ENCODE data around the gene NEMP2. TPM values are rescaled to one million over a fixed set of nuclear protein-coding genes. Genes with fewer than 3 reads are reported as not detected.

Gene NEMP2
- total RNA-seq, 6 donors from 2014 or later, result 2.6 to 7.4 (median 4.3) TPM

DNA sequence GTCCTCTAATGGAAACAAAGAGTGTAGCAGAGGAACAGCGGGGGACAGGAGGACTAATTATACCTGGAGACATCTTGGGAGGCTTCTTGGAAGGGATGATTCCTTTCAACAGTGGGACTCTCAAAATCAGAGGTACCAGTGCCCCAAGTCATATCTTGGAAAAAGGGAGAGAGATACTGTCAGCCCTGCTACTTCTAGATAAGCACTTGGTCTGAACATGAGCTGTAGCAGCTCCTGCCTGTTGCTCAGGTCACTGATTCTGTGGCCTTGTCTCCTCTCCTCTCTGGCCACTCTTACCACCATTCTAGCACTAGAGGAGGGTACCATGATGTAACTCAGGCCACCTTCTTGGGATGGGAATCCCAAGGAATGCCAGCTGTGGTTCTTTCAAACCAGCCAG lies 71.9 kb downstream of the NEMP2 start:
- Histone ChIP-seq H3K4me1 (peaks cover 8 to 11% (median 10%) of the 10 kb centered on the region in 4 donors), H3K4me3 (no peak overlapping the region), H3K36me3 (no peaks in the 10 kb centered on the region), H3K27ac (no peak overlapping the region), H3K27me3 (no peaks in the 10 kb centered on the region), H3K9me3 (no peaks in the 10 kb centered on the region)
- WGBS, 2 donors, result 94% methylated on average over 1 of the region's 1 CpG
- ATAC-seq (ENCODE audit: low FRiP score in 2 of 2), result no peak
- TF ChIP-seq CTCF (IDR thresholded peaks at IDR 0.05) (no peak), EP300 (IDR thresholded peaks at IDR 0.05) (no peak), POLR2A (IDR thresholded peaks at IDR 0.05) (no peak), POLR2AphosphoS5 (IDR thresholded peaks at IDR 0.05) (no peak)
- DNase-seq, result no peak

DNA sequence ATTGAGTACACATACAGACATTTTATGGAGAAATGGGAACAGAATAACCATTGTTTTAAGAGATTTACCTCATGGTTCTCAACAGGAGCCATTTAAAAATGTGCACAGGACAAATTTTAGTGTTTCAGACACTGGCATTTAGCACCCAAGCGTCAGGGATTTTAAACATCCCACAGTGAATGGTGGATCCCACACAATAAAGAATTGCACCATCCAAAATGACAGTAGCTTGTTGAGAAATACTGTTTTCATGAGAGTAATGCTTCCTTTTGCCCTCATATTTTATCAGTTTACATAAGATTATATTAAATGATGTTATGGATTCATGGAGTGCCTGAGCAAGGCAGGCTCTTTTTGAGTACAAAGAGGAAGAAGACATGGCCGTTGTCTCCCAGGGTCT lies 72.3 kb downstream of the NEMP2 start:
- ATAC-seq (ENCODE audit: low FRiP score in 2 of 2) (no peak), DNase-seq (no peak)
- no peaks in the 10 kb centered on the region for H3K27me3 ChIP-seq
- no peaks in the 10 kb centered on the region for H3K9me3 ChIP-seq
- H3K36me3 ChIP-seq, result no peaks in the 10 kb centered on the region
- no peak for TF ChIP-seq POLR2AphosphoS5 (IDR thresholded peaks at IDR 0.05)
- no peak for TF ChIP-seq CTCF (IDR thresholded peaks at IDR 0.05)
- no peak for TF ChIP-seq POLR2A (IDR thresholded peaks at IDR 0.05)
- no peak for TF ChIP-seq EP300 (IDR thresholded peaks at IDR 0.05)
- H3K4me3 ChIP-seq, result no peak overlapping the region
- no peak overlapping the region for H3K27ac ChIP-seq
- WGBS, 2 donors, result 90 to 92% methylated on average over 2 of the region's 2 CpGs
- H3K4me1 ChIP-seq, result peaks cover 4 to 6% (median 6%) of the 10 kb centered on the region in 4 donors

DNA sequence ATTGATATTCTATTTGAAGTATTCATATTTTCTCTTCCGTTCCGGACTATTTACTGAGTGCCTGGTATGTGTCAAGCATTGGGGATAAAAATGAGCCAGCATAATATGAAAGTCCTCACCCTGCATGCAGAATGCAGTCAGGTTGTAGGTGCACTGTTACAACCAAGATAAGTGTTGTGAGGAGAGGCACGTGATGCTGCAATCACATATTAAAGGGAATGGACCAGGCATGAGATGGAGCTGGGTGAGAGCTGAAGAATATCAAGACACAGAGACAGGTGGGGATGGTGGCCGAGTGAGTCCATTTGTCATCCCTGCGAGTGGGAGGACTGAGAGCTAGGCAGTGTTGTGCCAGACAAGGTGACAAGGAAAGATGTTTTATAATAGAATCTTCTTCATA lies 74.0 kb downstream of the NEMP2 start:
- Histone ChIP-seq H3K27me3 (no peaks in the 10 kb centered on the region), H3K4me3 (no peak overlapping the region), H3K4me1 (peaks cover 0 to 4% (median 0%) of the 10 kb centered on the region in 4 donors), H3K27ac (peak overlapping the region in 1 of 4 donors; percentile 66), H3K9me3 (no peaks in the 10 kb centered on the region), H3K36me3 (no peaks in the 10 kb centered on the region)
- WGBS, 2 donors, result 75 to 88% methylated on average over 5 of the region's 5 CpGs
- no peak for TF ChIP-seq CTCF (IDR thresholded peaks at IDR 0.05)
- no peak for TF ChIP-seq POLR2A (IDR thresholded peaks at IDR 0.05)
- TF ChIP-seq POLR2AphosphoS5 (IDR thresholded peaks at IDR 0.05), result no peak
- no peak for TF ChIP-seq EP300 (IDR thresholded peaks at IDR 0.05)
- no peak for ATAC-seq (ENCODE audit: low FRiP score in 2 of 2)
- DNase-seq, result no peak

GRCh38 chr2:190459881-190460280 lies 74.6 kb downstream of the NEMP2 start:
- H3K4me1 ChIP-seq, result peaks cover 0 to 4% (median 0%) of the 10 kb centered on the region in 4 donors
- H3K9me3 ChIP-seq, result no peaks in the 10 kb centered on the region
- H3K27ac ChIP-seq, result peak overlapping the region in 2 of 4 donors; percentile 36 to 66
- H3K36me3 ChIP-seq, result no peaks in the 10 kb centered on the region
- 65 to 74% methylated on average over 1 of the region's 1 CpG for WGBS, 2 donors
- H3K27me3 ChIP-seq, result no peaks in the 10 kb centered on the region
- no peak for TF ChIP-seq POLR2A (IDR thresholded peaks at IDR 0.05)
- no peak for TF ChIP-seq EP300 (IDR thresholded peaks at IDR 0.05)
- no peak for TF ChIP-seq POLR2AphosphoS5 (IDR thresholded peaks at IDR 0.05)
- no peak for TF ChIP-seq CTCF (IDR thresholded peaks at IDR 0.05)
- H3K4me3 ChIP-seq, result no peak overlapping the region
- ATAC-seq (ENCODE audit: low FRiP score in 2 of 2) (no peak), DNase-seq (no peak)

- no peaks in the 10 kb centered on the region for H3K36me3 ChIP-seq
- H3K9me3 ChIP-seq, result no peaks in the 10 kb centered on the region
- WGBS, 2 donors, result 82 to 97% methylated on average over 8 of the region's 8 CpGs
- no peak for TF ChIP-seq EP300 (IDR thresholded peaks at IDR 0.05)
- TF ChIP-seq POLR2A (IDR thresholded peaks at IDR 0.05), result no peak
- no peak for TF ChIP-seq POLR2AphosphoS5 (IDR thresholded peaks at IDR 0.05)
- no peak for TF ChIP-seq CTCF (IDR thresholded peaks at IDR 0.05)
- ATAC-seq (ENCODE audit: low FRiP score in 2 of 2), result no peak
- no peaks in the 10 kb centered on the region for H3K27me3 ChIP-seq
- H3K4me1 ChIP-seq, result peaks cover 0 to 4% (median 0%) of the 10 kb centered on the region in 4 donors
- H3K27ac ChIP-seq, result peak overlapping the region in 1 of 4 donors; percentile 66
- H3K4me3 ChIP-seq, result no peak overlapping the region
- DNase-seq, result no peak
These were observed 76.0 kb downstream of the NEMP2 start for GRCh38 chr2:190458352-190459107.
